Lower leg skin (tissue), 4 donors: ENCODE data around the gene IMMP2L. TPM values are rescaled to one million over a fixed set of nuclear protein-coding genes. Genes with fewer than 3 reads are reported as not detected.

Experiments
- DNase-seq, 2 donors: peaks; one replicate each; pipeline ENCODE4 v3.0.0-alpha.2; 2019; ENCODE audit warnings: low spot score in 2 of 2
- H3K4me3 ChIP-seq: fragments of 200-600 bp; sonication (generic); 2 replicates; pipeline ENCODE4 v1.5.1; 2017; ENCODE audit warnings: mild to moderate bottlenecking, low read depth; ENCODE audit not compliant: poor library complexity, severe bottlenecking
- POLR2A ChIP-seq, 2 donors: fragments of 450-650 bp; IDR thresholded peaks; one replicate each; pipeline ENCODE4 v1.6.1; 2016 to 2017; ENCODE audit warnings: antibody characterized with exemption in 2 of 2, mild to moderate bottlenecking in 1 of 2, moderate library complexity in 1 of 2
- WGBS, 2 donors: methylation state at CpG; one replicate each; pipeline ENCODE4 v1.1.5; 2018; 5-methylcytosine and 5-hydroxymethylcytosine counted together
- intact Hi-C: fragments of 100-400 bp; cut with DNase I; formaldehyde crosslinking; loops from one replicate; pipeline ENCODE4 v1.15.0; 2023; ENCODE audit warnings: low total_unique reads
- total RNA-seq, 4 donors: library from RNA; depleted of rRNA; stranded (reverse); fragments of >200 nt; gene quantifications; one replicate each; pipeline ENCODE4 v1.1.0, GENCODE V29; 2016
- TF ChIP-seq, protein P1 (sequence below), 3 donors: fragments of 450-650 bp; IDR thresholded peaks; one replicate each; pipeline ENCODE4 v1.5.1; 2016; ENCODE audit warnings: antibody characterized with exemption in 3 of 3, mild to moderate bottlenecking in 3 of 3, moderate library complexity in 2 of 3

IMMP2L gene
- total RNA-seq, 4 donors from 2014 or later = 13.6 to 16.8 (median 16.4) TPM

DNA sequence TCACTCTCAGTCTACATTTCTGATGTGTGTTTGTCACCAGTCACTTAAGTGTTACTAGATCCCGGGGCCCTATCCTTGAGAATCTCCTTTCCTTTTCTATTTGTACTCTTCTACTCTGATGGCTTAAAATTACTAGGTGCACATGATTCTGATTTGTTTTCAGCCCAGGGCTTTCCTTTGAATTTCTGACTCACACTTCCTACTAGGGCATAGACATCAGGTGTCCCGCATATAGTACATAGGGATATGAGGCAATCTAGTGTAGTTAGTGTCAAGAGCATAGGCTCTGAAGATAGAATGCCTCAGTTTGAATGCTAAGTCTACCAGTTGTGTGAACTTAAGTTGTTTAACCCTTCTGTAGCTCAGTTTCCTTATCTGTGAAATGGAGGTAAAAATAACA, 520.7 kb downstream of the IMMP2L start:
- 72 to 88% methylated on average over 2 of the region's 2 CpGs for WGBS, 2 donors
- intact Hi-C loops = no loop called here
- H3K4me3 ChIP-seq = no peak overlapping the region
- TF ChIP-seq, protein P1, sequence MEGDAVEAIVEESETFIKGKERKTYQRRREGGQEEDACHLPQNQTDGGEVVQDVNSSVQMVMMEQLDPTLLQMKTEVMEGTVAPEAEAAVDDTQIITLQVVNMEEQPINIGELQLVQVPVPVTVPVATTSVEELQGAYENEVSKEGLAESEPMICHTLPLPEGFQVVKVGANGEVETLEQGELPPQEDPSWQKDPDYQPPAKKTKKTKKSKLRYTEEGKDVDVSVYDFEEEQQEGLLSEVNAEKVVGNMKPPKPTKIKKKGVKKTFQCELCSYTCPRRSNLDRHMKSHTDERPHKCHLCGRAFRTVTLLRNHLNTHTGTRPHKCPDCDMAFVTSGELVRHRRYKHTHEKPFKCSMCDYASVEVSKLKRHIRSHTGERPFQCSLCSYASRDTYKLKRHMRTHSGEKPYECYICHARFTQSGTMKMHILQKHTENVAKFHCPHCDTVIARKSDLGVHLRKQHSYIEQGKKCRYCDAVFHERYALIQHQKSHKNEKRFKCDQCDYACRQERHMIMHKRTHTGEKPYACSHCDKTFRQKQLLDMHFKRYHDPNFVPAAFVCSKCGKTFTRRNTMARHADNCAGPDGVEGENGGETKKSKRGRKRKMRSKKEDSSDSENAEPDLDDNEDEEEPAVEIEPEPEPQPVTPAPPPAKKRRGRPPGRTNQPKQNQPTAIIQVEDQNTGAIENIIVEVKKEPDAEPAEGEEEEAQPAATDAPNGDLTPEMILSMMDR (IDR thresholded peaks at IDR 0.05) = no peak
- no peak for TF ChIP-seq POLR2A (IDR thresholded peaks at IDR 0.05)
- no peak for DNase-seq

DNA sequence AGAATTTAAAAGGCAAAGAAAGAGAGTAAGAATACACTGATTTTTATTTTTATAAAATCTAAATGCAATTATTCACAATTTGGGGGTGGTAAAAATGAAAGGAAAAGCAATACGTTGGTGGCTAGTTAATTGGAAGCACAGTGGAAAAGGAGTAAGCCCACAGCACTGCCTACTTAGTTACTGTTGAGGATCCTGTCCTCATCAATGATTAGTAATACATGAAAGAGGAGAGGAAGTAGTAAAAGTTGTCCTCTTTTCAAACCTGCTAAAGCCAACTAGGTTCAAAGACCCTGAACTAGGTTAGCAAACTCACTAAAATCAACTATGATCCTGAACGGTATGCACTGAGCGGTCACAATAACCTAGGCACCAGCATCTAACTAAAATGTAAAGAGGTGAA, 524.1 kb downstream of the IMMP2L start:
- intact Hi-C loops = no loop called here
- TF ChIP-seq, protein P1 (IDR thresholded peaks at IDR 0.05) = no peak
- no peak for TF ChIP-seq POLR2A (IDR thresholded peaks at IDR 0.05)
- WGBS, 2 donors = 89 to 90% methylated on average over 3 of the region's 3 CpGs

DNA sequence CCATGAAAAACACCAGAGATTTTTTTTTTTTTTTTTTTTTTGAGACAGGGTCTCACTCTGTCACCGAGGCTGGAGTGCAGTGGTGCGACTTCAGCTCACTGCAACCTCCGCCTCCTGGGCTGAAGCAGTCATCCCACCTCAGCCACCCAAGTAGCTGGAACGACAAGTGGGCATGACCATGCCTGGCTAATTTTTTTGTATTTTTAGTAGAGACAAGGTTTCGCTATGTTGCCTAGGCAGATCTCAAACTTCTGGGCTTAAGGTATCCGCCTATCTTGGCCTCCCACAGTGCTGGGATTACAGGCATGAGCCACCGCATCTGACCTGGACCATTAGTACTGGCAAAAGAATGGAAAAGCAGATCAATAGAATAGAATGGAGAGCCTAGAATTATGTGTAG, 530.4 kb downstream of the IMMP2L start:
- intact Hi-C loops = no loop called here
- H3K4me3 ChIP-seq = no peak overlapping the region
- no peak for DNase-seq
- no peak for TF ChIP-seq POLR2A (IDR thresholded peaks at IDR 0.05)
- TF ChIP-seq, protein P1 (IDR thresholded peaks at IDR 0.05) = no peak
- 97% methylated on average over 7 of the region's 7 CpGs for WGBS, 2 donors

More for the DNA sequence above, 524.1 kb downstream of the IMMP2L start:
- no peak for DNase-seq
- H3K4me3 ChIP-seq = no peak overlapping the region

DNA sequence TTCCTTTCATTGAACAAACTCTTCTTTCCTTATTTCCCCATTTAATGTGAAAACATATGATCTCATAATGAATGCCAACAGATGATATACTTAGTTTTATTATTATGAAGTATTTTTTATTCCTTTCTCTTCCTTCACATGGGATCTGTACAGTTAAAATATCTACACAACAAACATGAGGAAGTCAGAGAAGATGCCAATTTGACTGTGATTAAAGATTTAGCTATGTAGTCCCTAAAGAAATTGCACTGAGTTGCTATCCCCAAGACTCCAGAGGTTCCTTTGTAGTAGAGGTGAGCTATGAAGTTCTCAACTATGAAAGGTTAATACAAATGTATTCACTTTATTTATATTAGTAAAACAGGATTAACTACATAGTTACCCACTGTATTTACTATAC, 532.0 kb downstream of the IMMP2L start:
- intact Hi-C loops = no loop called here
- no peak for DNase-seq
- no peak overlapping the region for H3K4me3 ChIP-seq
- TF ChIP-seq, protein P1 (IDR thresholded peaks at IDR 0.05) = no peak
- no peak for TF ChIP-seq POLR2A (IDR thresholded peaks at IDR 0.05)

DNA sequence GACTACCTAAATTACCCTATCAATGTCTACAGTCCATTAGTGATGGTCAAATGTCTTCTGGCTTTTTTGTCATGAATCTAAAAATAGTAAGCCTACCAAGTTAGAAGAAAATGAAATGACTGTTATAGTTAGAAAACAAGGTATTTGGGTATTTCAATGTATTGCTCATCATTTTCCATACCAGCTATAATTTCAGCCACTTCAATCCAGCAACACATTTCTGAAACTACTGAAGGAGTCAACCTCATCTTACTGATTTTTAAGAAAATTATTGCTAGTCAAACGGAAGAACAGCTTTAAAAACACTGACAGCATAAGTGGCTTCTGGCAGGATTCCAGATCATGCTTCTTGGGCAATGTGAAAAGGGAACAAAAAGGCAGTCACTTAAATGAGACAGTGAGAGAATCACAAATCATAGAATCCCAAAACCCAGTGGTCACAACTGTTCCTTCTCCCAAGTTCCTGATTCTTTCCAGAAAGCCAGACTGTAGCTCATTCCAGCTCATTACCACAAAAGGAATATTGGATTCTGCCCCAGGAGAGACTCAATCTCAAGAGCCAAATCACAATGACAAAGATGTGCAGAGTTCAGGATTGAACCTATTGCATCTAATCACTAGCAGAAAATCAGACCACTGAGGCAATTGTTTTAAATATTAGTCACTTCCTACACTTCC, 532.6 kb downstream of the IMMP2L start:
- intact Hi-C loops = no loop called here
- H3K4me3 ChIP-seq = no peak overlapping the region
- 26 to 31% methylated on average over 1 of the region's 1 CpG for WGBS, 2 donors
- no peak for TF ChIP-seq POLR2A (IDR thresholded peaks at IDR 0.05)
- TF ChIP-seq, protein P1 (IDR thresholded peaks at IDR 0.05) = no peak
- DNase-seq = no peak

DNA sequence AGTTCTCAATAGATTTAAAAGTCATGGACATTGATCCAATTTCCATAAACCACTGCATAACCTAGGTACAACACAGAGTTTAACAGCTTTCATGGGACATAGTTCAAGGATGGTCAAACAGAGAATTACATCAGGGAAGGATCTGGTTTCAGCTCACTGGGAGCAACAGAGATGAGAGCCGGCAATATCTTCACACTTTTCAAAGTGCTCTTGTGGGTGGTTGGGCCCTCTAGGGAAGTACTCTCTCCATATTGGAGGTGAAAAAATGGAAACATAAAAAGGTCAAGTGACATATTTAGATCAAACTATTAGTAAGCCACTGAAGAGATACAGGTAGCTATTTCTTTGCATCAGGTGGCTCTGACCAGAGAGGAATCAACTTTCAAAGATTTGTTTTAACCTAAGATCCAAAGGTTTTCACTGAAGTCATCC, 533.1 kb downstream of the IMMP2L start:
- H3K4me3 ChIP-seq = no peak overlapping the region
- intact Hi-C loops = no loop called here
- DNase-seq = no peak
- TF ChIP-seq POLR2A (IDR thresholded peaks at IDR 0.05) = no peak
- TF ChIP-seq, protein P1 (IDR thresholded peaks at IDR 0.05) = no peak
- WGBS, 2 donors = 93 to 94% methylated on average over 1 of the region's 1 CpG
